ENCODE measurements around the gene CRYGA. TPM values are rescaled to one million over a fixed set of nuclear protein-coding genes. Genes with fewer than 3 reads are reported as not detected.

CRYGA gene
- total and polyA plus RNA-seq, 2 donors (not counting 3 experiments of a cell fraction or from before 2014, with no cell fraction given), result not detected

- FAIRE-seq (no peak), DNase-seq (ENCODE audit: low read depth, low spot score) (no peak)
- no peaks in the 10 kb centered on the region for H3K79me2 ChIP-seq (ENCODE audit: control insufficient read depth, insufficient read depth, low read length)
- ChIA-PET POLR2A (no interaction called here), CTCF (no interaction called here)
- H3K9me3 ChIP-seq (replicated peaks; ENCODE audit: control insufficient read depth, insufficient read depth, low read length), result no peaks in the 10 kb centered on the region
- no peak for TF ChIP-seq POLR2A (IDR thresholded peaks at IDR 0.05; ENCODE audit: low read depth, low read length)
- H3K4me3 ChIP-seq (replicated peaks in 1 of 3; ENCODE audit: insufficient read depth in 1 of 3, low read depth in 1 of 3, low read length in 3 of 3), result no peak overlapping the region
- H3K9ac ChIP-seq (replicated peaks; ENCODE audit: extremely low read depth, insufficient read depth, low read length), result no peak overlapping the region
- H3K4me1 ChIP-seq (ENCODE audit: control insufficient read depth, extremely low read depth, insufficient read depth, low read length), result no peaks in the 10 kb centered on the region
- H3K27me3 ChIP-seq (ENCODE audit: control insufficient read depth in 2 of 2, insufficient read depth in 2 of 2, low read length in 2 of 2), result no peaks in the 10 kb centered on the region
- H4K20me1 ChIP-seq (replicated peaks; ENCODE audit: control insufficient read depth, extremely low read depth, insufficient read depth, low read length), result no peaks in the 10 kb centered on the region
- no peak overlapping the region for H3K4me2 ChIP-seq (ENCODE audit: insufficient read depth, low read length)
- BruUV-seq (replicated peaks), result no TSS peak
- no peak overlapping the region for H3K27ac ChIP-seq (ENCODE audit: insufficient read depth, low read depth, low read length)
- dilution Hi-C loops (cut with MboI; ENCODE audit: extremely low pct_ligation_motif_present, low sequenced_read_pairs) (no loop called here), intact Hi-C loops (cut with micrococcal nuclease) (no loop called here)
- no peaks in the 10 kb centered on the region for H3K9me1 ChIP-seq (replicated peaks; ENCODE audit: control insufficient read depth, extremely low read depth, insufficient read depth, low read length)
- no peak overlapping the region for H2AFZ ChIP-seq (ENCODE audit: low read depth, low read length)
- no peaks in the 10 kb centered on the region for H3K36me3 ChIP-seq (ENCODE audit: control insufficient read depth in 2 of 2, extremely low read depth in 1 of 2, insufficient read depth in 2 of 2, low read length in 2 of 2)
These were observed 45.1 kb upstream of the CRYGA start for GRCh38 chr2:208208335-208209085.

- intact Hi-C loops (cut with micrococcal nuclease), result no loop called here
- Histone ChIP-seq H3K4me3 (replicated peaks in 1 of 3; ENCODE audit: insufficient read depth in 1 of 3, low read depth in 1 of 3, low read length in 3 of 3) (no peak overlapping the region), H3K9ac (replicated peaks; ENCODE audit: extremely low read depth, insufficient read depth, low read length) (no peak overlapping the region), H3K27me3 (ENCODE audit: control insufficient read depth in 2 of 2, insufficient read depth in 2 of 2, low read length in 2 of 2) (no peaks in the 10 kb centered on the region), H3K4me2 (ENCODE audit: insufficient read depth, low read length) (no peak overlapping the region), H3K9me1 (replicated peaks; ENCODE audit: control insufficient read depth, extremely low read depth, insufficient read depth, low read length) (no peaks in the 10 kb centered on the region), H3K27ac (ENCODE audit: insufficient read depth, low read depth, low read length) (no peak overlapping the region), H3K79me2 (ENCODE audit: control insufficient read depth, insufficient read depth, low read length) (no peaks in the 10 kb centered on the region), H3K4me1 (ENCODE audit: control insufficient read depth, extremely low read depth, insufficient read depth, low read length) (no peaks in the 10 kb centered on the region), H3K36me3 (ENCODE audit: control insufficient read depth in 2 of 2, extremely low read depth in 1 of 2, insufficient read depth in 2 of 2, low read length in 2 of 2) (no peaks in the 10 kb centered on the region), H4K20me1 (replicated peaks; ENCODE audit: control insufficient read depth, extremely low read depth, insufficient read depth, low read length) (no peaks in the 10 kb centered on the region), H2AFZ (ENCODE audit: low read depth, low read length) (no peak overlapping the region), H3K9me3 (replicated peaks; ENCODE audit: control insufficient read depth, insufficient read depth, low read length) (no peaks in the 10 kb centered on the region)
- no peak for TF ChIP-seq CTCF (IDR thresholded peaks at IDR 0.05; ENCODE audit: extremely low read depth in 1 of 2, insufficient read depth in 1 of 2, low read depth in 1 of 2, low read length in 2 of 2)
- no peak for TF ChIP-seq JUN (IDR thresholded peaks at IDR 0.05; ENCODE audit: borderline replicate concordance, insufficient read depth, insufficient read length, low read depth)
- TF ChIP-seq MYC (IDR thresholded peaks at IDR 0.05; ENCODE audit: low read depth, low read length), result no peak
- no peak for TF ChIP-seq FOS (IDR thresholded peaks at IDR 0.05; ENCODE audit: borderline replicate concordance, insufficient read depth, low read length)
- TF ChIP-seq EZH2 (IDR thresholded peaks at IDR 0.05; ENCODE audit: borderline replicate concordance, low read depth, low read length, severe bottlenecking), result no peak
- no peak for TF ChIP-seq GATA2 (IDR thresholded peaks at IDR 0.05; ENCODE audit: insufficient read depth, insufficient read length, low read depth, low read length)
- no peak for TF ChIP-seq POLR2AphosphoS5 (IDR thresholded peaks at IDR 0.05; ENCODE audit: insufficient read depth, low read depth, low read length)
- no peak for TF ChIP-seq MAX (IDR thresholded peaks at IDR 0.05; ENCODE audit: insufficient read depth, insufficient read length)
- TF ChIP-seq POLR2A (IDR thresholded peaks at IDR 0.05; ENCODE audit: low read depth, low read length), result no peak
- BruUV-seq (replicated peaks), result no TSS peak
- DNase-seq (ENCODE audit: low read depth, low spot score), result no peak
- ChIA-PET CTCF (no interaction called here), POLR2A (no interaction called here)
- dilution Hi-C loops (cut with MboI; ENCODE audit: extremely low pct_ligation_motif_present, low sequenced_read_pairs), result no loop called here
- FAIRE-seq, result no peak
These were observed 44.4 kb upstream of the CRYGA start for GRCh38 chr2:208207769-208208168.

All from endothelial cell of umbilical vein (primary cell).